ENCODE measurements around the gene CRB2.

The CRB2 gene

DNA sequence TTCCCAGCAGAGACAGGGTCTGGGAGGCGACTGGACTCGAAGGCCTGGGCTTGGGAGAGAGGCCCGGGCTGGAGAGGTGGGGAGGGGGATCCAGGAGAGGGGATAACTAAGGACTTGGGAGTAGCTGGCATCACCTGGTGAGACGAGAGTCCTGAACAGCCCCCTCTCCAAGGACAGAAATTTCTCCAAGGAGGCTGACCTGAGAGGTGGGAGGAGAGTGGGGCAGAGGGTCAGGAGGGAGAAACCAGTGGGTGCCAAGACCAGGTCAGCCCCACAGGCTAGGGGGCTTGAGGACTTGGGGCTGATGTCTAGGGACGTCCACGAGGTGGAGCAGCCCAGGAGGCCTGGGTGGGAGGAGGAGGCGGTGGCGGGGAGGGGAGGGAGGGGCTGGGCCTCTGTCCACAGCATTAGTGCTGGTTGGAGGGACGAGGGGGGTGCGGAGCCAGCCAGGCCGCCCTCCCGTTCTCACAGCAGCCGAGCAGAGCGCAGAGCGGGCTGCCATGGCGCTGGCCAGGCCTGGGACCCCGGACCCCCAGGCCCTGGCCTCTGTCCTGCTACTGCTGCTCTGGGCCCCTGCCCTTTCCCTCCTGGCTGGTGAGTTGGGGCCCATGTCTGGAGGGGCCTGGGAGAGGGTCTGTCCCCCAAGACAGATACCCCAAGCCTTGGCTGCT, at the start of gene CRB2:
TSS of gene CRB2 (plus strand) at position 437 of the 671 bp plus-strand sequence. CDS start at position 501, 64 bp downstream.
- DNase-seq (ENCODE audit: insufficient read length, low spot score) = no peak
- FAIRE-seq = no peak
- TF ChIP-seq, protein P1, sequence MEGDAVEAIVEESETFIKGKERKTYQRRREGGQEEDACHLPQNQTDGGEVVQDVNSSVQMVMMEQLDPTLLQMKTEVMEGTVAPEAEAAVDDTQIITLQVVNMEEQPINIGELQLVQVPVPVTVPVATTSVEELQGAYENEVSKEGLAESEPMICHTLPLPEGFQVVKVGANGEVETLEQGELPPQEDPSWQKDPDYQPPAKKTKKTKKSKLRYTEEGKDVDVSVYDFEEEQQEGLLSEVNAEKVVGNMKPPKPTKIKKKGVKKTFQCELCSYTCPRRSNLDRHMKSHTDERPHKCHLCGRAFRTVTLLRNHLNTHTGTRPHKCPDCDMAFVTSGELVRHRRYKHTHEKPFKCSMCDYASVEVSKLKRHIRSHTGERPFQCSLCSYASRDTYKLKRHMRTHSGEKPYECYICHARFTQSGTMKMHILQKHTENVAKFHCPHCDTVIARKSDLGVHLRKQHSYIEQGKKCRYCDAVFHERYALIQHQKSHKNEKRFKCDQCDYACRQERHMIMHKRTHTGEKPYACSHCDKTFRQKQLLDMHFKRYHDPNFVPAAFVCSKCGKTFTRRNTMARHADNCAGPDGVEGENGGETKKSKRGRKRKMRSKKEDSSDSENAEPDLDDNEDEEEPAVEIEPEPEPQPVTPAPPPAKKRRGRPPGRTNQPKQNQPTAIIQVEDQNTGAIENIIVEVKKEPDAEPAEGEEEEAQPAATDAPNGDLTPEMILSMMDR (IDR thresholded peaks at IDR 0.05; ENCODE audit: insufficient read depth, missing control alignments) = no peak

DNA sequence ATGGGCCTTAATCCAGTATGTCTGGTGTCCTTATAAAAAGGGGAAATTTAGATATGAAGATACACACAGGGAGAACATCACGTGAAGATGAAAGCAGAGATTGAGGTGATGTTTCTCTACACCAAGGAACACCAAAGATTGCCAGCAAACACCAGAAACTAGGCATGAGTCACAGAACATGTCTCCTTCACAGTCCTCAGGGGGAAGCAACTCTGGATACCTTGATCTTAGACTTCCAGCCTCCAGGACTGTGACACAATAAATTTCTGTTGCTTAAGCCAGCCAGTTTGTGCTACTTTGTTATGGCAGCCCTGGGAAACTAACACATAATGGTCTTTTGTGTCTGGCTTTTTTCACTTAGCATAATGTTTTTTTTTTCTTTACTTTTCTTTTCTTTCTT, 46.4 kb upstream of the CRB2 start:
- TF ChIP-seq, protein P1 (IDR thresholded peaks at IDR 0.05; ENCODE audit: insufficient read depth, missing control alignments) = no peak
- no peak for FAIRE-seq
- no peak for DNase-seq (ENCODE audit: insufficient read length, low spot score)

DNA sequence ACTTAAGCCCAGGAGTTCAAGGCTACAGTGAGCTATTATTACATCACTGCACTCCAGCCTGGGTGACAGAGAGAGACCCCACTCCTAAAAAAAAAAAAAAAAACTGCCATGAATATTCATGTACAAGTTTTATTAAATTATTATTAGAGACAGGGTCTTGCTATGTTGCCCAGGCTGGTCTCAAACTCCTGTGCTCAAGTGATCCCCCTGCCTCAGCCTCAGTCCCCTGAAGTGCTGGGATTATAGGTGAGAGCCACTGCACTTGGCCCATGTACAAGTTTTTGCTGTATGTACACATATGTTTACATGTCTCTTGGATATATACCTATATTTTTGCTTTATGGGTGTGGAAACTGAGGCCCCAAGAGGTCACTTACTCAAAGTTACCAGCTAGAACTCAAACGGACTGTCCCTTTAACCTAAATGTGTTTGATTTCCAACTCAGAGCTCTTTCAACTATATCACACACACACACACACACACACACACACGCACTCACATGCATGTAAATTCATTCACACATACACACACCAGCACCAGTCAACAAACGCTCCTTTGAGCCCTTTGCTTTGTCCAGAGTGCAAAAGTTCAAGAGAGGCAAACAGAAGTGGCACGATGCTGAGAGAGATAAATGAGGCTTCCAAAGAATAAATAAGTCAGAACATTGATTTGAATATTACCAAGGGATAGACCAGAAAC, 45.3 kb upstream of the CRB2 start:
- FAIRE-seq (no peak), DNase-seq (ENCODE audit: insufficient read length, low spot score) (no peak)
- TF ChIP-seq, protein P1 (IDR thresholded peaks at IDR 0.05; ENCODE audit: insufficient read depth, missing control alignments) = no peak

DNA sequence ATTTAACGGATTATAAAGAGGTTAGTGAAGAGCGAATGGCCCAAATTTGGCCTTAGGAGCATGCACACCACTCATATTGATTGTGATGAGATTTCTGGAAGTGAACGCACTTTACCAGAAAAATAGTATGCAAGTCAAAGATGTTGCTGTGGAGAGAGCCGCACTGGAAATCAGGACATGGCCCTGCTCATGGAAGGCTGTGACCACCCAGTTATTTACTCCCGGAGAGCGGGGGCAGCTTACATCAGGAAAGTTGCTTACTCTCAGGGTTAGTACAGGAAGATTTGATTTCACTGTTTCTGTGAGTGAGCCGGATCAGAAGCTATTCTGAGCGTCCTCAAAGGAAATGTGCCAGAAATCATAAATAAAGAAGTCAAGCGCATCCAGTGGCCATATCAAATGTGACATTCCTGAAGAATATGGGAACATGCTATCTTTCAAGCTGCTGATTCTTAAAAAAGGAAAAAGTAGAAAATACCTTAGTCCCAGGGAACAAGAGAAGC, 44.7 kb upstream of the CRB2 start:
- DNase-seq (ENCODE audit: insufficient read length, low spot score) (no peak), FAIRE-seq (no peak)
- TF ChIP-seq, protein P1 (IDR thresholded peaks at IDR 0.05; ENCODE audit: insufficient read depth, missing control alignments) = no peak

DNA sequence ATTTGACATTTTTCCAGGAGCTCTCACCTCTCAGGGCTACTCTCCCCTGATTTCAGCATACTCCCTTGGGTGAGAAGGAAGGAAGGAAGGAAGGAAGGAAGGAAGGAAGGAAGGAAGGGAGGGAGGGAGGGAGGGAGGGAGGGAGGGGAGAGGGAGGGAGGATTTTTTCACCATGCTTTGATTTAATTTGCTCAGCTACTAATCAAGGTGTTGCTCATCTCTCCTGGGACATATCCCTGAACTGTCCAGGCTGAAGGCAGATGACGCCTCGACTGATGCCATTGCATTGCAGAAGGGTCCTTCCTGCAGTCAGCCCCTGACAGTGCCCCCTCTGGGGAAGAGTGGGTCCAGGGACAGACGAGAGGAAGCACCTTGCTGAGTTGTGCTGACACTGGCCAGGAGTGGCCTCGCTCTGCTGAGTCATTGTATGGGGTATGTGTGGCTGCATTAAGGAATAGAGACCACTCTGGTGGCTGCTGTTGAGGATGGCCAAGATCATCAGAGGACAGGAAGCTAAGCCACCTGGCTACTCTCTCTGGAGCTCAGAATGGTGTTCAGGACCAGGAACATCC, 43.6 kb upstream of the CRB2 start:
- TF ChIP-seq, protein P1 (IDR thresholded peaks at IDR 0.05; ENCODE audit: insufficient read depth, missing control alignments) = no peak
- DNase-seq (ENCODE audit: insufficient read length, low spot score) = no peak
- no peak for FAIRE-seq

DNA sequence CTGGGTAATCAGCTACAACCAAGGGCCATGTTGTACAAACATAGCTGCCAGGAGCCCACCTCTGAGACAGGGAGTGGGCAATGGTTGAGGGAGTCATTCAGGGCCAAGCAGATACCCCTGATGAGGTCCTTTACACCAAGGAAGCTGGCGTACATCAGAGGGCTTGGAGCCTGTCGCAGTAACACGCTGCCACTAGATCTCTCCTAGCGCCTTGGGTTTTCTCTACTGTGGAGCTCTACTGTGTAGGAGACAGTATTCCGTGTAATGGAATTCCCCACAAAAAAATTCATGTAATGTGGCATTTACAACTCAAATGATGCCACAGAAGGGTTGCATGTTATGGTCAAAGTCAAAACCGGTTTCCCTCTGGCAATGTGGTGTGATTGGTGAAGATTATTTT, 41.4 kb upstream of the CRB2 start:
- TF ChIP-seq, protein P1 (IDR thresholded peaks at IDR 0.05; ENCODE audit: insufficient read depth, missing control alignments) = no peak
- no peak for DNase-seq (ENCODE audit: insufficient read length, low spot score)
- FAIRE-seq = no peak
